GM12864 (cell line): ENCODE results near the gene ANKRD60.

Experiments used
- DNase-seq: peaks from one replicate; pipeline ENCODE4 v3.0.0-alpha.2; 2011; ENCODE audit warnings: low read depth
- H3K4me3 ChIP-seq: 2 replicates; pipeline ENCODE4 v1.5.1; 2011; ENCODE audit warnings: mild to moderate bottlenecking, low read depth, low read length, control low read depth
- CTCF ChIP-seq: IDR thresholded peaks from 2 replicates; pipeline ENCODE4 v1.5.1; 2011; ENCODE audit warnings: low read depth, mild to moderate bottlenecking, moderate library complexity, low read length, control low read depth, inconsistent platforms; ENCODE audit errors: missing control alignments

ANKRD60 gene

GRCh38 chr20:58213716-58214115, 14.7 kb downstream of the ANKRD60 start:
- TF ChIP-seq CTCF, result no peak
- no peak for DNase-seq
- no peak overlapping the region for H3K4me3 ChIP-seq

GRCh38 chr20:58213121-58213520, 15.3 kb downstream of the ANKRD60 start:
- H3K4me3 ChIP-seq, result no peak overlapping the region
- DNase-seq, result no peak
- no peak for TF ChIP-seq CTCF

- no peak for TF ChIP-seq CTCF
These were observed 15.8 kb downstream of the ANKRD60 start for GRCh38 chr20:58212636-58213035.

GRCh38 chr20:58210398-58210747, 18.1 kb downstream of the ANKRD60 start:
- DNase-seq, result no peak
- H3K4me3 ChIP-seq, result no peak overlapping the region

More at GRCh38 chr20:58212636-58213035, 15.8 kb downstream of the ANKRD60 start:
- no peak for DNase-seq
- H3K4me3 ChIP-seq, result no peak overlapping the region

GRCh38 chr20:58209652-58210397, 18.6 kb downstream of the ANKRD60 start:
- peak; percentile 100 for TF ChIP-seq CTCF
- DNase-seq, result peak; percentile 38
- no peak overlapping the region for H3K4me3 ChIP-seq

More at GRCh38 chr20:58210398-58210747, 18.1 kb downstream of the ANKRD60 start:
- TF ChIP-seq CTCF, result no peak

GRCh38 chr20:58208944-58209343, 19.5 kb downstream of the ANKRD60 start:
- TF ChIP-seq CTCF, result no peak
- no peak for DNase-seq
- no peak overlapping the region for H3K4me3 ChIP-seq

GRCh38 chr20:58205850-58206249, 22.6 kb downstream of the ANKRD60 start:
- no peak for DNase-seq
- TF ChIP-seq CTCF, result no peak
- H3K4me3 ChIP-seq, result no peak overlapping the region
